Measurements from ENCODE around the gene ABAT. TPM values are rescaled to one million over a fixed set of nuclear protein-coding genes. Genes with fewer than 3 reads are reported as not detected.

Gene ABAT
- total and polyA plus RNA-seq, 10 of the 15 experiments (the other 5 are each of a cell fraction or from before 2014, with no cell fraction given): 1.0 to 10.6 (median 1.9) TPM

GRCh38 chr16:8721336-8722024 lies 47.1 kb downstream of the ABAT start (continued):
- TF ChIP-seq CEBPZ (IDR thresholded peaks at IDR 0.05; ENCODE audit: low read depth, low read length) (no peak), YBX1 (IDR thresholded peaks at IDR 0.05) (no peak), RELB (IDR thresholded peaks at IDR 0.05; ENCODE audit: low read depth) (no peak), SMARCA5 (IDR thresholded peaks at IDR 0.05) (no peak)

GRCh38 chr16:8722025-8722348 lies 47.6 kb downstream of the ABAT start:
- Histone ChIP-seq H2AFZ (ENCODE audit: control insufficient read depth, low read depth, low read length) (no peak overlapping the region), H3K27me3 (replicated peaks in 1 of 2; ENCODE audit: control insufficient read depth in 2 of 2, insufficient read depth in 2 of 2, low read length in 1 of 2) (no peaks in the 10 kb centered on the region), H3K36me3 (ENCODE audit: control insufficient read depth in 2 of 2, insufficient read depth in 2 of 2, low read length in 1 of 2) (no peaks in the 10 kb centered on the region), H3K79me2 (ENCODE audit: control insufficient read depth, insufficient read depth, low read length) (no peaks in the 10 kb centered on the region), H3K4me2 (ENCODE audit: control insufficient read depth, insufficient read depth) (no peak overlapping the region), H3K4me1 (ENCODE audit: control insufficient read depth, insufficient read depth, low read length) (no peaks in the 10 kb centered on the region), H3K27ac (ENCODE audit: control insufficient read depth, insufficient read depth) (no peak overlapping the region), H3K9me3 (replicated peaks; ENCODE audit: control insufficient read depth, insufficient read depth, low read length) (no peaks in the 10 kb centered on the region; the same call in 2 of the 3 replicates), H4K20me1 (ENCODE audit: control insufficient read depth, insufficient read depth) (no peaks in the 10 kb centered on the region), H3K4me3 (no peak overlapping the region), H3K9ac (ENCODE audit: control insufficient read depth, insufficient read depth, low read length) (no peak overlapping the region)
- FAIRE-seq (no peak), ATAC-seq (no peak), DNase-seq (ENCODE audit: low read depth, low spot score) (no peak)
- intact Hi-C loops (cut with micrococcal nuclease; ENCODE audit: unreplicated experiment) (no loop called here), in situ Hi-C loops (cut with MboI) (no loop called here)
- SMC1A ChIA-PET (ENCODE audit: uncharacterized antibody, unreplicated experiment): no interaction called here
- RAD21 ChIA-PET (ENCODE audit: unreplicated experiment): interaction anchor here (0.6 kb wide), 1 partner anchor 59 kb away, joined by 3 read pairs; no protein-coding TSS in a partner anchor
- BruUV-seq (replicated peaks): no TSS peak
- CTCF ChIA-PET: interaction anchor here (0.6 kb wide), 1 partner anchor 60 kb away, joined by 3 read pairs; no protein-coding TSS in a partner anchor
- WGBS (ENCODE audit: insufficient coverage, insufficient replicate concordance, low lambda C conversion rate, missing lambda C conversion rate): 57% methylated on average over 4 of the region's 4 CpGs
- POLR2A ChIA-PET: no interaction called here
- TF ChIP-seq ZNF207 (IDR thresholded peaks at IDR 0.05; ENCODE audit: borderline replicate concordance) (no peak), SIN3A (IDR thresholded peaks at IDR 0.05; ENCODE audit: low read depth, low read length) (no peak), RELA (IDR thresholded peaks at IDR 0.05; ENCODE audit: borderline replicate concordance, partially characterized antibody) (no peak), SMARCA5 (IDR thresholded peaks at IDR 0.05) (no peak), SKIL (IDR thresholded peaks at IDR 0.05; ENCODE audit: low read depth, poor library complexity, severe bottlenecking) (no peak), MEF2A (IDR thresholded peaks at IDR 0.05; ENCODE audit: insufficient read depth, low read depth, low read length) (no peak), MYB (IDR thresholded peaks at IDR 0.05; ENCODE audit: borderline replicate concordance, low read depth, low read length) (no peak)

Measured in GM12878 (cell line).